ENCODE data around the gene TPSB2.

- no peak for TF ChIP-seq CTCF (IDR thresholded peaks at IDR 0.05)
- no peak for TF ChIP-seq GTF2I (CRISPR knock-in tag; conservative IDR thresholded peaks at IDR 0.05)
- no peak for TF ChIP-seq E2F1 (CRISPR knock-in tag; IDR thresholded peaks at IDR 0.05)
- TF ChIP-seq IRF2 (CRISPR knock-in tag; IDR thresholded peaks at IDR 0.05; ENCODE audit: borderline replicate concordance, low read depth): no peak
- no peak for TF ChIP-seq MAX (CRISPR knock-in tag; IDR thresholded peaks at IDR 0.05)
- no peak for TF ChIP-seq NR2C2 (CRISPR knock-in tag; IDR thresholded peaks at IDR 0.05)
- no peak for TF ChIP-seq ZNF281 (CRISPR knock-in tag; IDR thresholded peaks at IDR 0.05)
- no peak for TF ChIP-seq ZBTB21 (CRISPR knock-in tag; IDR thresholded peaks at IDR 0.05; ENCODE audit: borderline replicate concordance)
- TF ChIP-seq EMX1 (CRISPR knock-in tag; IDR thresholded peaks at IDR 0.05): no peak
- TF ChIP-seq TCF7 (CRISPR knock-in tag; IDR thresholded peaks at IDR 0.05; ENCODE audit: low read depth): no peak
- TF ChIP-seq CBFB (CRISPR knock-in tag; IDR thresholded peaks at IDR 0.05; ENCODE audit: low read depth): no peak
These were observed 45.0 kb downstream of the TPSB2 start for GRCh38 chr16:1184980-1185379.
